Stimulated activated CD4-positive, alpha-beta T cell treated with anti-CD3 and anti-CD28 coated beads, Interleukin-1b, Interleukin-23, amount 100 ng/mL, for 4 hours (primary cell): ENCODE results near the gene CORO1C.

Experiments
- DNase-seq, 2 donors: peaks; one replicate each; pipeline ENCODE4 v3.0.0-alpha.2; 2020; ENCODE audit warnings: low read depth in 2 of 2

Gene CORO1C

GRCh38 chr12:108647585-108648287, 83.6 kb downstream of the CORO1C start:
- DNase-seq: no peak

- no peak for DNase-seq
Measured at GRCh38 chr12:108646600-108647579, 84.4 kb downstream of the CORO1C start.

- DNase-seq: no peak
Measured at GRCh38 chr12:108645686-108646599, 85.4 kb downstream of the CORO1C start.

- DNase-seq: no peak
Measured at GRCh38 chr12:108644811-108645120, 86.6 kb downstream of the CORO1C start.

GRCh38 chr12:108643941-108644810, 87.1 kb downstream of the CORO1C start:
- no peak for DNase-seq

GRCh38 chr12:108642899-108643654, 88.2 kb downstream of the CORO1C start:
- DNase-seq: no peak

- DNase-seq: no peak
Measured at GRCh38 chr12:108642269-108642870, 88.9 kb downstream of the CORO1C start.

- no peak for DNase-seq
Measured at GRCh38 chr12:108641446-108642268, 89.7 kb downstream of the CORO1C start.

GRCh38 chr12:108640802-108641445, 90.4 kb downstream of the CORO1C start:
- DNase-seq: no peak

GRCh38 chr12:108638997-108639822, 92.1 kb downstream of the CORO1C start:
- no peak for DNase-seq

- DNase-seq: no peak
Measured at GRCh38 chr12:108638141-108638827, 93.0 kb downstream of the CORO1C start.

GRCh38 chr12:108637222-108637971, 93.9 kb downstream of the CORO1C start:
- DNase-seq: no peak

GRCh38 chr12:108635997-108636808, 95.1 kb downstream of the CORO1C start:
- no peak for DNase-seq

GRCh38 chr12:108635201-108635996, 95.9 kb downstream of the CORO1C start:
- DNase-seq: no peak
